ENCODE measurements around the gene NMRK2.
A peak's percentile ranks its signal among the peaks of the same experiment; 100 is the strongest.
"Not testable (repeated sequence)": the region's sequence is repeated elsewhere in the genome, so short reads cannot be mapped to it uniquely, and the experiment has no call there.

Gene NMRK2

GRCh38 chr19:3932931-3933810 is at the start of gene NMRK2:
NMRK2 (plus strand) TSS chr19:3933069; CDS start chr19:3933672, 603 bp downstream.
- DNase-seq (ENCODE audit: low spot score), result no peak

GRCh38 chr19:3890591-3890990 is 42.3 kb upstream of the NMRK2 start:
- DNase-seq (ENCODE audit: low spot score), result no peak

- no peak for DNase-seq (ENCODE audit: low spot score)
Measured at GRCh38 chr19:3893509-3894179, 39.2 kb upstream of the NMRK2 start.

- not testable (repeated sequence) for DNase-seq (ENCODE audit: low spot score)
Measured at GRCh38 chr19:3894959-3895358, 37.9 kb upstream of the NMRK2 start.

GRCh38 chr19:3895788-3896187 is 37.1 kb upstream of the NMRK2 start:
- DNase-seq (ENCODE audit: low spot score), result no peak

GRCh38 chr19:3897936-3898335 is 34.9 kb upstream of the NMRK2 start:
- DNase-seq (ENCODE audit: low spot score), result no peak

- DNase-seq (ENCODE audit: low spot score), result no peak
Measured at GRCh38 chr19:3898426-3898825, 34.4 kb upstream of the NMRK2 start.

GRCh38 chr19:3899531-3900294 is 33.2 kb upstream of the NMRK2 start:
- DNase-seq (ENCODE audit: low spot score), result no peak

- DNase-seq (ENCODE audit: low spot score), result no peak
Measured at GRCh38 chr19:3902317-3902973, 30.4 kb upstream of the NMRK2 start.

- no peak for DNase-seq (ENCODE audit: low spot score)
Measured at GRCh38 chr19:3904233-3904632, 28.6 kb upstream of the NMRK2 start.

- DNase-seq (ENCODE audit: low spot score), result no peak
Measured at GRCh38 chr19:3907626-3908265, 25.1 kb upstream of the NMRK2 start.

GRCh38 chr19:3908266-3909054 is 24.4 kb upstream of the NMRK2 start:
- DNase-seq (ENCODE audit: low spot score), result no peak

- DNase-seq (ENCODE audit: low spot score), result no peak
Measured at GRCh38 chr19:3910105-3910504, 22.8 kb upstream of the NMRK2 start.

- DNase-seq (ENCODE audit: low spot score), result peak; percentile 28
Measured at GRCh38 chr19:3914199-3914598, 18.7 kb upstream of the NMRK2 start.

- DNase-seq (ENCODE audit: low spot score), result no peak
Measured at GRCh38 chr19:3916033-3916432, 16.8 kb upstream of the NMRK2 start.

- no peak for DNase-seq (ENCODE audit: low spot score)
Measured at GRCh38 chr19:3919793-3920192, 13.1 kb upstream of the NMRK2 start.

- DNase-seq (ENCODE audit: low spot score), result no peak
Measured at GRCh38 chr19:3923096-3923758, 9.6 kb upstream of the NMRK2 start.

GRCh38 chr19:3923912-3924311 is 9.0 kb upstream of the NMRK2 start:
- DNase-seq (ENCODE audit: low spot score), result no peak

GRCh38 chr19:3931041-3931440 is 1.8 kb upstream of the NMRK2 start:
- DNase-seq (ENCODE audit: low spot score), result no peak
